HG03565 (cell line): Measurements from ENCODE around the gene BAIAP2L2.

ENCODE experiments used
- ATAC-seq: cut with Tn5 transposase; IDR thresholded peaks from one replicate; pipeline ENCODE4 v1.9.1; 2021; ENCODE audit warnings: mild to moderate bottlenecking, moderate library complexity; ENCODE audit not compliant: unreplicated experiment

BAIAP2L2 gene

DNA sequence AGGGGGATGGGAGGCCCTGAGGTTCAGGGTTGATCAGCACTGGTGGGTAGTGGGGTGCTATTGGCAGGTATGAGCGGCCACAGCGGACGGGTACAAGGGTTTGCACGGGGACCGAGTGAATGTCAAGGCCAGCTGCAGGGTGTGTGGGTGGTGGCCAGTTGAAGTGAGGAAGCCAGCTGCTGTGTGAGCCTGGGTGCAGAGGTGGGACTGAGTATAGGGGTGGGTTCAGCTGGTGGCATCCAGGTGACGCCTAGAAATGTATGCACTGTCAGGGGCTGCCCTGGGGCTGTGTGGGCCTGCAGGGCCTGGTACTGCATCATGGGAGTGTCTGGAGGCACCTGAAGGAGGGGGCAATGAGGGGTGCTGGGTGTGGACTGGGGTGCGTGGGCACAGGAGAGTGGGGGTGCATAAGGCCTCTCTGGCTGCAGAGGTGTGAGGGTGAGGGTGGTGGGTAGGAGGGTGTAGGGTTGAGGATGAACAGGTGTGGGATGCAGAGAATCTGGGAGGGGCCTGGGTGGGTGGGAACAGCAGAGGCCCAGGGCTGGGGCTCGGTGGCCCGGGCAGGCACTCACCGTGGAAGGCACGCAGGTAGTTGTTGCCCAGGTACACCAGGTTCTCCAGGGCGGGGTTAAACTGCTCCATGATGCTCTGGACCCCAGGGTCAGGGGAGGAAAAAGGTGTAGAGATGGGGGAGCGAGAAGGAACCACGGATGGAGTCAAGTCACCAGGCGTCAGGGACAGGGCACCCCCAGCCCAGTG, 1.7 kb downstream of the BAIAP2L2 start:
- ATAC-seq: no peak

DNA sequence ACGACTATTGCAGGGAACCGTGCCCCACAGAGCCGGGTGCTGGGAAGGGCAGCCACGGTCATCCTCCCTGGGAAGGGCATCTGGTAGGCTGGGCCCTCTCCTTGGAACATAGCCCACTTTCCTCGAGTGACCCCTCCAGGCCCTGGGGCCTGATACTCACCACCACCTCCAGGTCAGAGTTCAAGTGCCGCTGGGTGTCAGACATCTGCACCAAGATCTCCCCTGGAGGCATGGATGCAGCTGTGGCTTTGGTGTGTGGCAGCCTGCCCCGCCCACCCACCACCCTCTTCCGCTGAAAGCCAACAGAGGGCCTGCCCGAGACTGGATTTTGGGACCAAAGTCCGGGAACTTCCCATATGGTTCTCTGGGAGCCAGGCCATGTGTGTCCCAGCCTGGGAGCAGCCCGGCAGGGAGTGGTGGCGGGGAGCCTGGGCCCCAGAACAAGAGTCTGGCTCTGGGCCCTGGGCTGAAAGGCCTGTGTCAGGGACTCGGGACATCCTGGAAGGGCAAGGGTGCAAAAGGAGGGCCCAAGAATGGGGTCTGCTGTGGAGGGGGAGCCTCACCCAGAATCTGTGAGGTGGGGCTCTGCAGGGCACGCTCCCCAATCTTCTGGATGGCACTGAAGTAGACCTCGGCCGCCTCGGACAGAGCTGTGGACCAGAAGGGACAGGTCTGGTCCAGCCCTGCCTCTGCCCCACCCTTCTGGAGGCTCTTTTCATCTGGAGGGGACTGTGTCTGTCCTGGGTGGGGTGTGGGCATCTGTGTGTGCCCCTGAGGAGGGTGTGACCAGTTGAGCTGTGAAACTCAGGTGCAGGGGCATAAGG, 2.6 kb downstream of the BAIAP2L2 start:
- ATAC-seq: no peak

DNA sequence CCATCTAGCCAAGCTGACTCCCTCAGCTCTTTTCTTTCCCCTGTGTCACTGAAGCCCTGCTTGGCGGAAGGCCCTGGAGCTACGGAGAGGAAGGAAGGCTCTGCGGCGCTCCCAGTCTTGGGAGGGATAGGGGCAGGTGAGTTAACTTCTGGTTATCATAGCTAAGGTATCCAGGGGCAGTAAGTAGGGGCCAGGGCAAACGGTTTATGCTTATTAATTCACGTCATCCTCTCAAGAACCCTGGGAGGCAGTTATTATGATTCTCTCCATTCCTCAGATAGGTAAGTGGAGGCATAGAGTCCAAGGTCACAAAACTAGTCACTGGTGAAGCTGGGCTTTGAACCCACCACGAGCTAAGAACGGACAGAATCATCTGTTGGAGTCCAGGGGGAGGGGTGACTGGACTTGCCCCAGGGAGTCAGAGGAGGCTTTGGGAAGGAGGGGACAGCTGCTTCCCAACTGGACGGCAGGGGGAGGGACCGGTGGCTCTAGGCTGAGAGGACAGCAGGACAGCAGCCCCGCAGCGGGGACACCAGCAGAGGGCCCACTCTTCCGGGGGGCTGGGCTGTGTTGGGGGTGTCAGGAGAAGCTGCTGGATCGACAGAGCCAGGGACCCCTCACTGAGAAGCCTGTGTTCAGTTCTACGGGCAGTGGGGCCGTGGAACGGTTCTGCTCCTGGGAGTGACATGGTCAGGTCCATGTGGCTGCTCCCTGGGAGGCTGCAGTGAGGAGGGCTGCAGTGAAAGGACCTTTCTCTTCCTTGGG, 3.5 kb downstream of the BAIAP2L2 start:
- ATAC-seq: no peak

DNA sequence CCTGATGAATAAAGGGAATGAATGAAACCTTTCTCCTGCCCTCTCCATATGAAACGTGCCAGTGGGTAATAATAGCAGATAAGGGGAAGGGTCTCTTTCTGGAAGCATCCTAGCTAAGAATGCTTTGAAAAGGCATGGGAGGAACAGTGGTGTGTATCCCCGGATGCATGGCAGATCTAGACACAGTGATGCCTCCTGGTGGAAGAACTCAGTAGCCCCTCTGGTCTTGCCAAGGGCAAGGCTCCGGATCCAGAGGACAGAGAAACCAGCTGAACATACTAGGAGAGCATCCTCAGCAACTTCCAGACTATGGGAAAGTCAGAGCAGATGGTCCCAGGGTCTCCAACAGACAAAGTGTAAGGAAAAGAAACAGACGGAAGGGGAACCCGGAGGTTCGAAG, 6.4 kb downstream of the BAIAP2L2 start:
- ATAC-seq: no peak

DNA sequence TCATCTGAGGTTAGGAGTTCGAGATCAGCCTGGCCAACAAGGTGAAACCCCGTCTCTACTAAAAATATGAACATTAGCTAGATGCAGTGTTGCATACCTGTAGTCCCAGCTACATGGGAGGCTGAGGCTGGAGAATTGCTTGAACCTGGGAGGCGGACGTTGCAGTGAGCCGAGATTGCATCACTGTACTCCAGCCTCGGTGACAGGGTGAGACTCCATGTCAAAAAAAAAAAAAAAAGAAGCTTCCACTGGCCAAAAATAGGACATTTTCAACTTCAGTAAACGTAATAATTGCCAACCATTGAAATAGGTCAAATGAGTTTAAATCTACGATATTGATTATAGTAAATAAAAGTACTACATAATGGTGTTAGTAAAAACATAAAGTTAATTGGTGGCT, 6.8 kb downstream of the BAIAP2L2 start:
- no peak for ATAC-seq

DNA sequence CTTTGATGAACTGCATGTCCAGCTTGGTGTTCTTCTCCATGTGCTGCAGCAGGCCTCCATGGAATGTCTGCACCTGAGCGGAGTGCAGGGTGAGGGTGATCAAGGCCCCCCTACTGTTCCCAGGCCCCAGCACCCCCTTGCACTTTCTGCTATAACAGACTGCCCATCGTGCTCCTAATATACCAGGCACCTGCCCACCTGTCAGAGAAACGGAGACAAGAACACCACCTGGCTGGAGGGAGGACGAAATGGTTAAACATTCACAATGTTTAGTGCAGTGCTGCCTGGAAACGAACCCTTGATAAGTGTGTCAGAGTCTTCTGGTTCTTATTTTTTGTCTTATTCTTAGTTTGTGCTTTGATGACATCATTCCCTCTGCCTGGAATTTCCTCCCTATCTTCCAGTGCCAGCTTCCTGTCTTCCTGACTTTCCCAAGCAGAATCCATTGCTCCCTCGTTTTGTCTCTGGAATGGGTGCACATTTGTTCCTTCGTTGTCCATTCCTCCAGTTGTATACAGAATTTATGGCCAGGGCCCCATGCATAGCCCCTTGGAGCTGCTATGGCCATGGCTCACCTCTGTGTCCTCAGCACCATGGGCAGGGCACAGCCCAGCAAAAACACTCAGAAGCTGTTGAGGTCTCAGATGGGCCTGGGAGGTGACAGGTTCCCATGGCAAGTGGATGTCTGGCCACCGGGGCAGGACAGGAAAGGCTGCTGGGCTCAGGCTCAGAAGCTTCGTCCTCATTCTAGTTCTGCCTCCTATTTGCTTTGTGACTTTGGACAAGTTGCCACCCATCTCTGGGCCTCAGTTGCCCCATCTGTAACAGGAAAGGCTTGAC, 11.9 kb downstream of the BAIAP2L2 start:
- no peak for ATAC-seq

DNA sequence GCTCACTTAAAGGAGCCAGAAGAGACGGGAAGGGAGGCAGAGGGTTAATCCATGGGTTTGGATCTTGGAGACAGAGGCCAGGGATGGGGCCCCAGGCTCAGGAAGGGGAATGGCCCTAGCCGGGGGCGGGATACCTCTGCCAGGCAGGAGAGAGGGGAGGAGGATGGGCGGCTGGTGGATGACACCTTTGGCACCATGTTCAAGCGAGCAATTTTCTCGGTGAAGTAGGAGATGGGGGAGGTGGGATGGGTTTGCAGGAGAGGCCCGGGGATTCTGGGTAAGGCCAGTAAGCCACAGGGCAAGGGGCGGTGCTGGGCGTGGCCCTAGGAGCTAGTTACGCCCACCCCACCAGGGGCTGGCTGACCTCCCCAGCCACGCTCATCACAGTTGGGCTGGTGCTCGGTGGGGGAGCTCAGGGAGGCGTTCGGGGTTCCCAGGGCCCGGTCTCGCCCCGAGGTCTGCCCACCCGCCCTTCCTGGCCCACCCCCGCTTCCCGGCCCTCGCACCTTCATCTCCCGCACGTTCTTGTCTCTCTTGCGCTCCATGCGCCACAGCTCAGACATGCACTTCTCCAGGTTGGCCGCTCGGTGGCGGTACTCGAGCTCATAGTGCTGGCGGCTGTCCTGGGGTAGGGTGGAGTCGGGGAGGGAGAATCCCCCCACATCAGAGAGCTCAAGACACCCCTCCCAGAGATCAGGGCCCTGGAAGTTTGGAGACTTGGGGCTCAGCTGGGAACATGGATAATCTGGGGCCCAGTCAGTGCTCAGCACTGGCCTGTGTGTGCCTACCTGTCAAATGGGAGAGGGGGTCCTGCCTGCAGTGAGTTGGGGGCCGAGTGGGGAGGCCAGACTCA, 12.7 kb downstream of the BAIAP2L2 start:
- ATAC-seq: no peak

DNA sequence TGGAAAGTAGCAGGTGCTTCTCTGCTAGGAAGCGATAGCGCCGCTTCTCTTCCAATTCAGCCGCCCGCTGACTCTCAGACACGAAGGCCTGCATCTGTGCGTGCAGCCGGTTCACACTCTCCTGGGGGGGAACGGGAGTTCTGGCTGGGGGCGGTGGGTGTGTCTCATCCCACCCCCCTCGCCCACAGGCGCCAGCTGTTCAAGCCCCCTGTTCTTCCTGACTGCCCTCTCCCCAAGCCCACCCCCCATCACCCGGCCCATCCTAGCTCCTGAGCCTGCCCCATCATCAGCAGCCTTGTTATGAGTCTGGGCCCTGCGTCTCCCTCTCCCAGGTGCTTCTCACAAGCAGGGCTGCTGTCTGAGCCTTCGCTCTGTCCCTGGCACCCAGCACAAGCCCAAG, 13.4 kb downstream of the BAIAP2L2 start:
- no peak for ATAC-seq

DNA sequence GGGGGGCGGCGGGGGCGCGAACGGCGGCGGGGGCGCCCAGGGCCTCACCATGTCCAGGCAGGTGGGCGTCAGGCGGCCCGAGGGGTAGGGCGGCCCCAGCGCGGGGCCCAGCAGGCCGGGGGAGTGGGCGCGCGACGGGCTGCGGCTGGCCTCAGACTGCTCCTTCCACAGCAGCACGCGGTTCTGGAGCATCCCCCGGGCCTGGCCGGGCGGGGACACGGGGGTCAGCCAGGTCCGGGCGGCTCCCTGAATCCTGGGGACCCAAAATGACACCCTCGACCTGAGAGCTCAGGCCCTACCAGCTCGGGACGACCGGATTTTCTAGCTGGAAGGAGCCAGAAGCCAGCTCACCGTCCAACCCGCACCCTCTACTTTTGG, 21.0 kb downstream of the BAIAP2L2 start:
- no peak for ATAC-seq

DNA sequence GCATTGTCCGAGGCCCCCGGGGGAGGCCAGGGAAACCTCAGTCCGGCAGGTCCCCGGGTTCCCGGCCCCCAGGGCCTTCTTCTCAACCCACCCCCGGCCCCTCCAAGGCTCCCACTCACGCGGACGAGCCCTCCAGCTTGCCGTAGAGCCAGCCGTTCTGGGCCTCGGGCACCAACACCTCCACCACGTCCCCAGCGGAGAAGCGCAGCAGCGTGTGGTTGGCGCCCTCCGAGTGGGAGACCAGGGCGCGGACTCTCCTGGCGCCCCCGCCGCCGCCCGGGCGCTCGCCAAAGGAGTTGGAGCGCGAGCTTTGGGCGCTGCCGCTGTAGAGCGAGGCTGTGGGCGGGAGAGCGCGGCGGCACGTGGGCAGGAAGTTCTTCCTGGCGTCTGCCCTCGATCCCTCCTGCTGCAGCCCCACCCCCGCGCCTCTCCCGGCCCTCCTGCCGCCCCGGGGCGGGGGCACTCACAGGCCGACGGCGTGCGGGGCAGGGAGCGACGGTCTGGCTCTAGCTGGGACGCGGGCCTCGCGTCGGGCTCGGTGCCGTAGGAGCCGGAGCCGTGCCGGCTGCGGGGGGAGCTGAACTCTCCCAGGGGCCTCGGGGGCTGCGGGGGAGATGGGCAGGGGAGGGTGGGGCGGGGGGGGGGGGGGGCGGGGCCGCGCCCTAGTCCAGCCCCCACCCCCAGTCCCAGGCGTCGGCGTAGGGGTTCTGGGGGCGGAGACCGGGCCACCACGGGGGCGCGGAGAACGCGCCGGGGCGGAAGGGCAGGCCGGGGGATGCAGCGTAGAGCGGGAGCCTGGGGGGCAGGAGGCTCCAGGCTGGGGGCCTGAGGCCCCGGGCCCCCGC, 21.6 kb downstream of the BAIAP2L2 start:
- no peak for ATAC-seq

DNA sequence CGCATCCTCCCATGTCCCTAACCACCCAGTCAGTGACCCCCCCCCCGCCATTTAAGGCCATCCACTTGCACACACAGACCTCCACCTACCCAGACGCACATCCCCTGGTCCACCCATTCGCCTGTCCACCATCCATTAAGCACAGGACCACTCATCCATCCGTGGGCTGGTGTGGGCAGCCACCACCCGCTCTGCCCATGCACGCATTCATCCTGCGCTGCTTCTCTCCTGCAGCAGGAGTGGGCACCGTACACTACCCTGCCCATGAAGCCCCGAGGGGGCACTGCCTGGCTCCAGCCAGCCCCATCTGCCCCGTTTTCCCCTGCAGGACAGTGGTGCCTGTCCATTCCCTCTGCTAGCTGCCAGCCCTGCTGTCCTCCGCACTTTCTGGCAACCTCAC, 22.6 kb downstream of the BAIAP2L2 start:
- no peak for ATAC-seq

DNA sequence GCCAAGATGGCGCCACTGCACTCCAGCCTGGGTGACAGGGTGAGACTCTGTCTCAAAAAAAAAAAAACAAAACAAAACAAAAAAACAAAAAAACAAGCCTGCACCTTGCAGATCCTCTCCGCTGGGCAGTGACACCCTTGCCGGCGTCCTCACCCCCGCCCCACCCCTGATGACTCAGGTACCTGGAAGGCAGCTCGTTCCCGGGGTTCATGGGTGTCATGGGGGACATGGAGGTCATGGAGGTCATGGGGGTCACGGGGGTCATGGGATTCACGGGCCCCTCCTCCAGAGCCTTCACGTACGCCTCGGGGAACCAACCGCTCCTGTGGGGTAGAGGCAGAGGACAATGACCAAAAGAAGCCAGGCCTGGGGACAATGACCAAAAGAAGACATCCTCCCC, 23.5 kb downstream of the BAIAP2L2 start:
- ATAC-seq: no peak

DNA sequence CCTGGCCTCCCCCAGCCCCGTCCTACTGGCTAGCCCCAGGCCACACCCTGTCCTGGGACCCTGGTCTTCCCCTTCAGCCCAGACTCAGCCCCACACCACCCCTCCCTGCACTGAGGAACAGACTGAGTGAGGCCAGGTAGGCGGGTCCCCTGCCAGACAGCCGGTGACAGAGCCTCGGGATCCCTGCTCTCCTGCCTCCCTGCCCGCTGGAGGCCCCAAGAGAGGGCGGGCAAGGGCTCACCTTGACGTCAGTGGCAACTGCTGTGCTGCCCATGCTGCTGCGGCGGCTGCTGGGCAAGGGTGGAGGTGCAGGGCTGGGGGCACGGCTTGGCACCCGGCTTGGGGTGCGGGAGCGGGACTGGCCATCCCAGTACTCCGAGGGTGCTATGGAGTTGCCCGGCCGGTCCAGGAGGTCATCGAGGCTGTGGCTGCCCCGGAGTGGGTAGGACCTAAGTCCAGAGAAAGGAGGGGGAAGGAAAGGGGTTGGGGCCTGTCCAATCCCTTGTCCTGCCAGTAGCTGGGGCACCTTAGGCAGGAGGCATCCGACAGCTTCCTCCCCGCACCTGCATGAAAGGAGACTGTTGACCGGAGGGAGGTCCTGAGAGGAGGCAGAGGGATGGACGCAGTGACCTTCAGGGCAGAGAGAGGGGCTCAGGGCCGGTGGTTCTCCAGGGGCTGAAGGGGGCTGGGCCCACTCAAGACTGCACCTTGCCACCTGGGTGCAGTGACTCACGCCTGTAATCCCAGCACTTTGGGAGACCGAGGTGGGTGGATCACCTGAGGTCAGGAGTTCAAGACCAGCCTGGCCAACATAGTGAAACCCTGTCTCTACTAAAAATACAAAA, 24.3 kb downstream of the BAIAP2L2 start:
- ATAC-seq: no peak

DNA sequence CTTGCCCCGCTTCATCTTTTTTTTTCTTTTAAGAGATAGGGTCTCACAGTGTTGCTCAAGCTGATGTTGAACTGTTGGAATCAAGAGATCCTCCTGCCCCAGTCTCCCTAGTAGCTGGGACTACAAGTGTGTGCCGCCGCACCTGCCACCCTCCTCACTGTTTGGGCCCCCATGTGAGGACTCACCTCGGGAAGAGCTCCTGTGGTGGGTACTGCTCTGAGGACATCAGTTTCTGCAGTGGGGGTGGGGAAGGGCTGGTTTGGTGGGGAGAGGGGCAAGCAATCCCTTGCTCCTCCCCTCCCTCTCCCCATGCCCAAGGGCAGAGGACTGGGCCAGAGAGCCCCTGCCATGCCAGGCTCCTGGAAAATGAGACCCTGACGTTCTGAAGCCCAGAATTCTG, 25.0 kb downstream of the BAIAP2L2 start:
- no peak for ATAC-seq

DNA sequence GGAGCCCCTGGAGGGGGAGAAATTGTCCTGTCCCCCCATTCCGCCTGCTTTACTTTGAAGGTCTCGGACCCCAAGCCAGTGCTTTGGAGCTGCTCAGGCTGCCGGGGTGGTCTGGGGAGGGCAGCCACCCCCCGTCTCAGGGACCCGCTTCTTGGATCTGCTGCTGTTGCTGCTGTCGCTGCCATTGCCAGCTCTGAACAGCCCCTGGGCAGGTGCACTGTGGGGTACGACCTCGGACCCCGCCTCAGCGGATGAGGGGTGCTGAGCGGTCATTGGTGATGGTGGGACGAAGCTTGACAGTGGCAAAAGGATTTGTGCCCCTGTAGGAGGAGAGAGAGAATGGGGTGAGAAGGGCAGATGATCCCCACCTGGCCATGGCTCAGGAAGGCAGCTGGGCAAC, 25.4 kb downstream of the BAIAP2L2 start:
- no peak for ATAC-seq

DNA sequence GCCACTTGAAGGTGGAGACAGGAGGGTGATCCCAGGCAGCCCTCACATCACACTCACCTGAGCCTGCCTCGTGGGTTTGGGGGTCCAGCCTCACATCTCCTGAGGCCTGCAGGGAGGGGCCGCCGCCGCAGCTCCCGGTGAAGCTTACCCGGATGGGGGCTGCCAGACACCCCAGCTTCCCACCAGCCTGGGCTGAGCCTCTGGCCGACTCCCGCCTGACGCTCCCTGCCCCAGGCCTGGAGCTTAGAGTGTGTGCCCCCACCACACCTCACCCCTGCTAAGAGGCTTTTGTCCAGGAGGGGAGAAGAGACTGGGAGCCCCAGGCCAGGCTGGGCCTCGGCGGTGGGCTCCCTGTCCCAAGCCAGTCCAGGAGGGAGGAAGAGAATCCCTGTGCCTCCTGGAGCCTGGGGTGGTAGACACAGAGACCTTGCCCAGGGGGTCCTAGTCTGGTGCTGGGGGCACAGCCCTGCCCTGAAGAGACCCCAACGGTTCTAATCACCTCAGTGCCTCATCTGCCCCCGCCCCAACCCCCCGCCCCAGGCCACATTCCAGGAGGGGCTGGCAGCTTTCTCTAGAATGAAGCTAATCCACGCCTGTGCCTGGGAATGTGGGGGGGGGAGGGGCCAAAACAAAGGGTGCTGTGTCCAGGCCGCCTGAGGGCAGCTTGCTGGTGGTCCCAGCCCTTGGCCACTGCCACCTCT, 26.4 kb downstream of the BAIAP2L2 start, which contains the start of gene SLC16A8:
SLC16A8 (minus strand) TSS at position 254 of the 701 bp plus-strand sequence. CDS start 1,311 bp downstream, outside the sequence.
- ATAC-seq: no peak

DNA sequence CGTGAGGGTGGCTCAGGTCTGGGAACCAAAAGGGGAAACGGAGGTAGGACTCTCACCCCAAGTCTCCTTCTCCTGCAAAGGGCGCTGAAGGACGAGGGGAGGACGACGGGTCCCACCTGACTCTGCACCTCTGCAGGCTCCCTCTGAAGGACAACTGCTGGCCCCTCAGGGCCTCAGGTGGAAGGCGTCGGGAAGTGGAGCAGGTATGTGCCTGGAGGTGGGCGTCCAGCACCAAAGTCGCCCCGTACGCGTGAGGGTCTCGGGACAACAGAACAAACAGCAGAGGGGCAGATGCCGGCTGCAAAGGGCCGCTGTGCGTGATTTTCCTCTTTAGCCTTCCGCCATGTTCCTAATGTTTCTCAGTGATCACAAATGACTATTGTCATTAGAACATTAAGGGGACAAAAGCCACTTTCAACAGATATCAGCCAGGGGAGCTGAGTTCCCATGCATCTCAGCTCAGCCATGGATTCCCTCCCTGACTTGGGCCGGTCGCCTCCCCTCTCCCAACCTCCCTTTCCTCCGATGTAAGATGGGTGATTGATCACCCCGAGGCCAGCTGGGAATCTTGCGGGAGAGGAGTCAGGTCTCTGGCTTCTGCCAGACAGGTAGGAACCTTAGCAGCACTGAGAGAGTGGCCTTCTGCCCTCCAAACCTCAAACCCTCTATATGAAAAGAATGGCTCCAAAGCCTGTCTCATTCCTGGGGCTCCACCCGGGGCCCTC, 27.3 kb downstream of the BAIAP2L2 start:
- ATAC-seq: no peak
